ENCODE data around the gene SOCS2.
A peak's percentile ranks its signal among the peaks of the same experiment; 100 is the strongest.

Gene SOCS2

GRCh38 chr12:93565760-93566159 is 6.7 kb upstream of the SOCS2 start:
- DNase-seq (ENCODE audit: low spot score), result no peak
- no peak for FAIRE-seq

- FAIRE-seq, result no peak
Observed at GRCh38 chr12:93567174-93567573, 5.3 kb upstream of the SOCS2 start.

DNA sequence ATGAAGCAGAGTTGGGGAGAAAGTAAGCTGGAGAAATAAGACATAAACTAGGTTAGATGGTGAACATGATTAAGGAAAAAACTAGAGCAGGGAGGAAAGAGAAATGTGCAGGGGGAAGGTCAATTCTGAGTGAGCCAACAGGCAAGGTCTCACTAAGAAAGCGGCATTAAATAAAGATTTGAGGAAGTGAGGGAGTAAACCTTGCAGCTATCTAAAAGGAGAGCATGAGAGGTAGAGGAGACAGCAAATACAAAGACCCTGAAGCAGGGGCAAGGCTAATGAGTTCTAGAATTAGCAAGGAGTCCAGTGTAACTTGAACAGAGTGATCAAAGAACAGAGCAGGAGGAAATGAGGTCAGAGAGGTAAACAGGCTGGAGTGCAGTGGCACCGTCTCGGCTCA is 4.4 kb upstream of the SOCS2 start:
- no peak for DNase-seq (ENCODE audit: low spot score)
- FAIRE-seq, result no peak

More at GRCh38 chr12:93567174-93567573, 5.3 kb upstream of the SOCS2 start:
- DNase-seq (ENCODE audit: low spot score), result no peak

DNA sequence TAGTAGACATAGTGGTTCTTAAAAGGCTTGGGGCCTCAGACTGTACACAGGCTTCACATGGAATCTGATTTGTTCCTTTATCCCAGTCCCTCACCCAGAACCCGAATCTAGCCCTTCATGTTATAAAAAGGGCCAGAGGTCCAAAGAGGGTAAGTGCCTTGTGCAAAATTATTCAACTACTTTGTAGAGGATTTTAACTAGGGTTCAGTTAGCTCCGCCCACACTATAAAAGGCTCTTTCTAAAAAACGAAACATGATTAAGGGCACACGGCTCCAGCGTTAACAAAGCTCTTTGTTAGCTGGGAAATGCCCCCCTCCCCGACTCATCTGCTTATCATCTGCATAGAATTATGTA is 3.2 kb upstream of the SOCS2 start:
- FAIRE-seq, result no peak
- DNase-seq (ENCODE audit: low spot score), result no peak

GRCh38 chr12:93569656-93570551 is 2.6 kb upstream of the SOCS2 start:
- FAIRE-seq (no peak), DNase-seq (ENCODE audit: low spot score) (peak; percentile 29)

DNA sequence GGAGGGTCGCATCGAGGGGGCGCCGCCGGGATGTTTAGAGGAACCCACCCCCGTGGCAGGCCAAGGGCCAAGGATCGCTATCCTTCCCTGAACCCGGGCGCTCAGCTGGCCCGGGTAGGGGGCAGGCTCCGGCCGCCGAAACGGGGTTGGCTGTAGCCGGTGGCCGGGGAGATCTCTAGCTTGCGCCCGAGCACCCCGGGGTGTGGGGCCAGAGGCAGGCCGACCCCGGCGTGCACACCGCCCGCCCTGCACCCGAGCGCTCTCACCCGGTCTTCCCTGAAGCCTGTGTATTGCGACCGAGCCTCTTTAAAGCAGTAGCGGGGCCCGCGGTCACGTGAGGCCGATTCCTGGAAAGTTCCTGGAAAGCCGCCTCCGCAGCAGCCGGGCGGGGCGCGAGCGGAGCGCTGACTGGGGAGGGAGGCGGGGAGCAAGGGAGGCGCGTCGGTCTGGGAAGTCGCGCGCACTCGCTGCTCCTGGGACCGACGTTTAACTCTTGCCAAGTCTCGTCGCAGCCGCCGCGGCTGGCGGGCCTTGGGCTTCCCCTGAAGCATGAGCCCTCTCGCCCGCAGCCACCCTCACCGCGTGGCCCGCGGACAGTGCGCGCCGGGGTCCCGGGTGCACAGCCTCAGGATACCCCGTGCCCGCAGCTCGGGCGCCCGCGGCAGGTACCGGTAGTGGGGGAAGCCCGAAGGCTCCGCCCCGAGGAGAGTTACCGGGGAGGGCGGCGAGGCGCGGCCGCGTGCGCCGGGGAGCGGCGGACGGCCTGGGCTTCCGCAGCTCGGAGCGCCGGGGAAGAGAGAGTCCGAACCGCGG is 1.7 kb upstream of the SOCS2 start:
- no peak for FAIRE-seq

DNA sequence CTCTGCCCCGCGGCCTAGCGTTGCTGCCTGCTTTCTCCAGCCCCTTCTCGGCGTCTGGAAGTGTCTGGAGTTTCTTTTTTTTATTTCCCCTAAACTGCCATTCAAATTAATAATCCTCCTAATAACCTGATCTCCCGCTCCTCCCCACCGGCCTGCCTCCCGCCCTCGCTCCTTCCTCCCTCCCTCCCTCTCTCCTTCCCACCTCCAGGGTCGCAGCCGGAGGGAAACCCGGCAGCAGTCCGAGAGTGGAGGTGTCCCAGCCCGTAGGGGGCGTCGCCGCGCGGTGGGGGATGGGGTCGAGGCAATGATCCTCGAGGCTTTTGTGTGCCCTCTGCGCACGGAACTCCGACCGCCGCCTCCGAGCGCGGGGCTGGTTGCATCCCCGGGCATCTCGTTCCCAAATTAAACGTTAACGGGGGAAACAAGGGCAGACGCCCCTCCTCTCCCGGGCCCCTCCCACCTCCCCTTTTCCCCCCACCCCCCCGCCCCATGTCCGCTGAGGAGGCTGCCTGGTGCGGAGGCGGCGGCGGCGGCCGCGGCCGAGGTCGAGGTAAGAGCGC is 1.0 kb upstream of the SOCS2 start:
- DNase-seq (ENCODE audit: low spot score) (peak; percentile 33), FAIRE-seq (no peak)

More for the DNA sequence above, 1.7 kb upstream of the SOCS2 start:
- DNase-seq (ENCODE audit: low spot score), result peak; percentile 71

DNA sequence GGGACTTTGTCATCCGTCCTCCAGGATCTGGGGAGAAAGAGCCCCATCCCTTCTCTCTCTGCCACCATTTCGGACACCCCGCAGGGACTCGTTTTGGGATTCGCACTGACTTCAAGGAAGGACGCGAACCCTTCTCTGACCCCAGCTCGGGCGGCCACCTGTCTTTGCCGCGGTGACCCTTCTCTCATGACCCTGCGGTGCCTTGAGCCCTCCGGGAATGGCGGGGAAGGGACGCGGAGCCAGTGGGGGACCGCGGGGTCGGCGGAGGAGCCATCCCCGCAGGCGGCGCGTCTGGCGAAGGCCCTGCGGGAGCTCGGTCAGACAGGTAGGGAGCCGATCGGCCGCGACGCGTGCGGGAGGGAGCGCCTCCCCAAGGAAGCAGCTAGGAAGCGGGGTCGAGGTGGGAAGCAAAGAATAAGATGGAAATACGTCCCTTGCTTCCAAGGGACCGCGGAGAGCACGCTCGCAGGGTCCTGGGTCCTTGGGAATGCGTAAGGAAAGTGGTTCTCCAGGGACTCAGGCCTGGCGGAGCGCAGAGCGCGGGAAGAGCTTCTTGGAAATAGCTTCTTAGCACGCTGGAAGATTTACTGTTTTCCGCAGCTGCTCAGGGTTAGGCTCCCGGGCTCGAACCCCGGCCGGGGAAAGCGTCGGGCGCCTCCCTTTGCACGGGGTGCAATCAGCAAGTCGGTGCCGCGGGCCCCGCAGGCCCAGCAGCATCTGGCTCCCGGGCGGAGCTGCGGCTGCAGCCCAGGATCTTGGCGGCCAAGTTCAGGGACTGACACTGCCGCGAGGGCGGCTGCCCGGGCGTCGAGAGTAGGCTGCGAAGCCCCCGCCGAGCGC is 457 bp downstream of the SOCS2 start:
- DNase-seq (ENCODE audit: low spot score), result no peak
- FAIRE-seq, result no peak

DNA sequence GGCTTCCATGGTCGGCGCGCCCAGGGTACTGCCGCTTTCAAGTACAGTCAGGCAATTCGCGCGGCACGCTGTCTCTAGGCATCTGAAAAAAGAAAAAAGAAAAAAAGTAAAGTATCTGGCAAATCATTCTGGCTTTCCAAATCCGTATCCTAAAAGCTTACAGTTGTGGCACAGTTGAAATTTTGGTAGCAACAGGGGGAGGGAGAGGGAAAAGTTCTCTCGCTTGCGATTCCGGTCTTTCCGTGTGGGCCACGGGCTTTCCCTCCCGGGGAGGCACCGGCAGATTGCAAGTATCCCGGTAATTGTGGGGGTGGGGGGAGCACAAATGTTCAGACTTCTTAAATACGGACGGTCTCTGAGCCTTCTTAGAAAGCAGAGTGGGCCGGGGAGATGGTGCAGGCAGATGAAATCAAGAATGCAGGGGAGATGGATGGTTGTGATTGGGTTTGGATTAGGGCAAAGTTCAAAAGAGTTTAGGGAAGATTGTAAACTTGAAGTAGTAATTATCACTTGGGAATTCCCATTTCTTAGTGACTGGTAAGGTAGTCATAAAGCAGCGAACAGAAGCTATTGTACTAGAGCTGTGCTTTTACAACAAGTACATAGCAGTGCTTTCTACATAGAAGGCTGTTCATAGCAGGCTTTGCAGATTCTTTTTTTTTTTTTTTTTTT is 1.2 kb downstream of the SOCS2 start:
- DNase-seq (ENCODE audit: low spot score) (peak; percentile 49), FAIRE-seq (no peak)

- DNase-seq (ENCODE audit: low spot score), result no peak
Observed at GRCh38 chr12:93577222-93577621, 4.7 kb downstream of the SOCS2 start.

DNA sequence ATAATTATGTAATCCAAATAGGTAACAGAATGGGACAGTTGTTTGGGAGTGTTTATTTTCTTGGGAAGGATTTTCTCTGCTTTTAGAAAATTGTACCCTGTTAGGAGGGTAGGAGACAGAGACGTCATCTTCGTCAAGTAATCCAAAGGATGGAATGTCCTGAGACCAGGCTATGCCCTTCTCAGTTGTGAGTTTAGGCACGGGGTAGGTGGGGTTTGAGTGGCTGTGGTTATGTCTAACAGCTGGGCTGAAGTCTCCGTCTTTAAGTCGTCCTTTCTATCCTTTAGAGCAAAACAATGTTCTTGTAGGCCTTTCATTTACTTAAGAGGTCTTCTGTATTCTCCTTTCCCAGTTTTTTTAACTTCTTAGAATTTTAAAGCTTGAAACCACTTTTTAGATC is 5.7 kb downstream of the SOCS2 start:
- DNase-seq (ENCODE audit: low spot score) (no peak), FAIRE-seq (no peak)

More at GRCh38 chr12:93577222-93577621, 4.7 kb downstream of the SOCS2 start:
- FAIRE-seq, result no peak

DNA sequence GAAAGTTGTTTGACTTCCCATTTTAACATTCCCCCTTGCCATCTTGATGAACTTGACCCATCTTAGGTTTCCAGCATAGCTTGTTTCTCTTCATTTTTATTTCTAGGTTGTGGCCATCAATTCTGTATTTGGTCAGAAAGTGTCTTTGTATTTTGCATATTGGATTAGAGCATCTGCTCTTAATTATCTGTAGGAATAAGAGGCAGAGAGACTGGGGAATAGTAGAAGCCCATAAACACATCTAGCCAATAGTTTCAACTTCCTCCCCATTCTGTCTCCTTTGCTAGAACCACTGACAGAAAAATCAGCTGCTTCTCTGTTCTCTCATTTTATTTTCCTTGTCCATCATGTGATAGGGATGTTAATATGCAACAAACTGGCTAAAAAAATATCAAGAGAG is 8.2 kb downstream of the SOCS2 start:
- FAIRE-seq (no peak), DNase-seq (ENCODE audit: low spot score) (no peak)

- FAIRE-seq (no peak), DNase-seq (ENCODE audit: low spot score) (no peak)
Observed at GRCh38 chr12:93581370-93581769, 8.9 kb downstream of the SOCS2 start.

DNA sequence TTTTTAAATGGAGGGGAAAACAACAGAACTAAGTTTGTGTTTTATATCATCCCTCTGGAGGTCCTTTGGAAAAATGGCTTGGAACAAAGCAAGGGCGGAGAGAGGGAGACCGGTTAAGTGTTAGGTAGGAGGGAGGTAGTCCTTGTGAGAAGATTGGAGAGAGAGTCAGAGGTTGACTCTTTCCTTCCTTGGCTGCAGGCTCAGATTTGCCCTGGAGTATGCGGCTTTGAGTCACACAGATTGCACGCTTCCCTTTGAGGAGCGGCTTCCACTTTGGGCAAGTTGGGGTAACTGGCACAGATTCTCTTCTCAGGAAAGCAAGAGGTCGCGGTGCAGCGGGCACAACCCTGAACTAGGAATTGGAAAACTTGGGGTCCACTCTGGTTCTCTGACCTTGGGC is 9.9 kb downstream of the SOCS2 start:
- no peak for DNase-seq (ENCODE audit: low spot score)
- FAIRE-seq, result no peak

GRCh38 chr12:93583627-93584392 is 11.3 kb downstream of the SOCS2 start:
- no peak for DNase-seq (ENCODE audit: low spot score)
- no peak for FAIRE-seq

- FAIRE-seq (no peak), DNase-seq (ENCODE audit: low spot score) (no peak)
Observed at GRCh38 chr12:93585247-93585646, 12.8 kb downstream of the SOCS2 start.

DNA sequence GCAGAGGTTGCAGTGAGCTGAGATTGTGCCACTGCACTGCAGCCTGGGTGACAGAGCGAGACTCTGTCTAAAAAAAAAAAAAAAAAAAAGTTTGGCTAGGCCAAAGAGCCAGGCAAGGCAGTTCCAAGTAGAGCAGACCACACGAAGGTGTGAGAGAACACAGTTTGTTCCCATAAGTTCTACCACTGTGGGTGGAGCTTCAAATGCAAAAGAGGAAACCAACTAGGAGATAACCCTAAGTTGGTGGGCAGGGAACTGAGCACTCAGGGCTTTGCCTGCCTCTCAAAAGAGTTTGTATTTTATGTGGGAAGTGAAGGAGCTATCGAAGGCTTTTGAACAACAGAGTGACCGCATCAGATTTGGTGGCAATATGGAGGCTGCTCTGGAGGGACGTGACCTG is 15.1 kb downstream of the SOCS2 start:
- DNase-seq (ENCODE audit: low spot score) (no peak), FAIRE-seq (no peak)

DNA sequence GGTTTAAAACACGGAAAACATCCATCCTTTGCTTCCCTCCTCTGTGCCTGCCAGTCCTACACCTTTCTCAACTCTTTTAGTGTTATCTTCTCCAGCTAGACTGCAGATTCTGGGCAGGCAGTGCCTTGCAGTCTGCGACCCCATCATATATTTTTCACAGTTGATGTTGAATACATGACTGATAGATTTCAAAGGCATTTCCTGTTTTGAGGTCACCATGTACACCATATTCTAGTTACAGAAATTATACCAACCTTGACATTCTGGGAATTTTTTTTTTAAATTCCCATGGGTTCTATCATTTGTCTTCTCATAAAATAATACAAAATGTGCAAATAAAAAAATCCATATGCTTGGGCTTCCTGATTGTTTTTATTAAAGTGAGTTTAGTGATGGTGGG is 16.6 kb downstream of the SOCS2 start:
- no peak for FAIRE-seq
- DNase-seq (ENCODE audit: low spot score), result no peak

DNA sequence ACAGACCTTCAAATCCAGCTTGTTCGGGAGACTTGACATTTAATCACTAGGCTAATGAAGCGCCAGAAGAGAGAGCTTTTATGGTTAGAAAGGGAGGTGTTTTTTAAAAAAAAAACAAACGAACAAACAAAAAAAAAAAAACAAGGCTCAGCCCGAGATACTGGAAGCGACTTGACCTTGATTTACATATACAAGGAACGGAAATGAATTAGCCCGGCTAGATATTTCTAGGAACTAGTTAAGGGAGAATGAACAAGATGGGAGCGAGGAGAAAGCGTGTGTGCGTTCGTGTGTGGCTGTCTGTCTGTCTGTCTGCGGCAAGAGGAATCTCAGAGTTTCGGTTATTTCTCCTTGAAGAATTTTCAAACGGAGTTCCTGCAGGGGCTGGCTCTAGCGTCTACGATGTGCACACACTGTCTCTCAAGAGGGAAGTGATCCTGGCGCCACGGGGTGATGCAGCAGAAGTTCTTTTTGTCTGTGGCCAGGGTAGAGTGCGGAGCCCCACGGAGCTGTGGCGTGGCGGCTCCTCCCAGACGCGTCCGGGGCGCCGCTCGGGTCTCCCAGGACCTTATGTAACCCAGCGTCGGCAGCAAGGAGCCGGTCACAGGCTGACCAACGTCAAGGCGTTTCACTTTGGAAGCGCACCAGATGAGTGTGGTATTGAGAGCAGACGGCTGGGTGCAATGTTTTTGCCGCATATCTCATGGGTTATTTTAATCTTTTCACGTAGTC is 18.8 kb downstream of the SOCS2 start:
- DNase-seq (ENCODE audit: low spot score) (peak; percentile 59), FAIRE-seq (no peak)

Measured in RCC 7860 (cell line).